CD4-positive, alpha-beta T cell treated with Interleukin-10 for 1 hour (primary cell): ENCODE measurements around the gene TOMM40.
"Not testable (repeated sequence)": the region's sequence is repeated elsewhere in the genome, so short reads cannot be mapped to it uniquely, and the experiment has no call there.

Experiments
- DNase-seq: peaks from one replicate; pipeline ENCODE4 v3.0.0-alpha.2; 2020

TOMM40 gene

DNA sequence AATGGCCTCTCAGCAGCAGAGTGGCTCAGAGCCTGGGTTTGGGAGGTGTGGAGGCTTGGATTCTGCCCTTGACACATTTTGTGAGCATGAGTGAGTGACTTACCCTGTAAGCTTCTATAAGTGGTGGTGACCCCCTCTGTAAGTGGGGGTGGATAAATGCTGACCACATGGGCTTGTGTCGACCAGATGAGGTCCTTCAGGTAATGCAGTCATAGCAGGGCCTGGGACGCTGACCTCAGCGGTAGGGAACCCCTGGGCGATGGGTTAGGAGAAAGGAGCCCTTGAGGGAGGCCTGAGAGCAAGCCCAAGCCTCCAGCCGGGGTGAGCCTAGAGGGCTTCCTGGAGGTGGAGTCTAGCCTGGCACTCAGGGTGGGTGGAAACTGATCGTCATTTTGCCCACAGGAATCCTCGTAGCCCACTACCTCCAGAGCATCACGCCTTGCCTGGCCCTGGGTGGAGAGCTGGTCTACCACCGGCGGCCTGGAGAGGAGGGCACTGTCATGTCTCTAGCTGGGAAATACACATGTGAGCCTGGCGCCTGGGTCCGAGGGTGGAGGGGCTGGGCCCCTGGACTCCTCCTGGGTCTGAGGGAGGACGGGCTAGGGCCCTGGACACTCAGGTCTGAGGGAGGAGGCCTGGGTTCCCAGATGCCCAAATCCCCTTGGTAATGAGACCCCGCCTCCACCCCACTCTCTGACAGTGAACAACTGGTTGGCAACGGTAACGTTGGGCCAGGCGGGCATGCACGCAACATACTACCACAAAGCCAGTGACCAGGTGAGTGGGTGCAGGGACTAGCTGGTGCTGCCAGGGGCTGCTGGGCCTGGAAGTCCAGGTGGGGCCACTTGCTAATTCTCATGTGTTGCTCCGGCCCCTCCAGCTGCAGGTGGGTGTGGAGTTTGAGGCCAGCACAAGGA lies 9.5 kb downstream of the TOMM40 start:
- DNase-seq = no peak

DNA sequence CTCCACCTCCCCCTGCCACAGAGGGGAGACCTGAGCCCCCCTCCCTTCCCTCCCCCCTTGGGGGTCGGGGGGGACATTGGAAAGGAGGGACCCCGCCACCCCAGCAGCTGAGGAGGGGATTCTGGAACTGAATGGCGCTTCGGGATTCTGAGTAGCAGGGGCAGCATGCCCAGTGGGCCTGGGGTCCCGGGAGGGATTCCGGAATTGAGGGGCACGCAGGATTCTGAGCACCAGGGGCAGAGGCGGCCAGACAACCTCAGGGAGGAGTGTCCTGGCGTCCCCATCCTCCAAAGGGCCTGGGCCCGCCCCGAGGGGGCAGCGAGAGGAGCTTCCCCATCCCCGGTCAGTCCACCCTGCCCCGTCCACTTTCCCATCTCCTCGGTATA lies 12.2 kb downstream of the TOMM40 start:
- DNase-seq = no peak

DNA sequence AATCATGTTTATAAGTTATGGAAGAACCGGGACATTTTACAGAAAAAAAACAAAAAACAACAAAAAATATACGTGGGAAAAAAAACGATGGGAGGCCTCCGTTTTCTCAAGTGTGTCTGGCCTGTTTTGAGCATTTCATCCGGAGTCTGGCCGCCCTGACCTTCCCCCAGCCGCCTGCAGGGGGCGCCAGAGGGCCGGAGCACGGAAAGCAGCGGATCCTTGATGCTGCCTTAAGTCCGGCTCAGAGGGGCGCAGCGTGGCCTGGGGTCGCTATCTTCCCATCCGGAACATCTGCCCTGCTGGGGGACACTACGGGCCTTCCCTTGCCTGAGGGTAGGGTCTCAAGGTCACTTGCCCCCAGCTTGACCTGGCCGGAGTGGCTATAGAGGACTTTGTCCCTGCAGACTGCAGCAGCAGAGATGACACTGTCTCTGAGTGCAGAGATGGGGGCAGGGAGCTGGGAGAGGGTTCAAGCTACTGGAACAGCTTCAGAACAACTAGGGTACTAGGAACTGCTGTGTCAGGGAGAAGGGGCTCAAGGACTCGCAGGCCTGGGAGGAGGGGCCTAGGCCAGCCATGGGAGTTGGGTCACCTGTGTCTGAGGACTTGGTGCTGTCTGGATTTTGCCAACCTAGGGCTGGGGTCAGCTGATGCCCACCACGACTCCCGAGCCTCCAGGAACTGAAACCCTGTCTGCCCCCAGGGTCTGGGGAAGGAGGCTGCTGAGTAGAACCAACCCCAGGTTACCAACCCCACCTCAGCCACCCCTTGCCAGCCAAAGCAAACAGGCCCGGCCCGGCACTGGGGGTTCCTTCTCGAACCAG lies 12.8 kb downstream of the TOMM40 start:
- DNase-seq = peak; percentile 74

DNA sequence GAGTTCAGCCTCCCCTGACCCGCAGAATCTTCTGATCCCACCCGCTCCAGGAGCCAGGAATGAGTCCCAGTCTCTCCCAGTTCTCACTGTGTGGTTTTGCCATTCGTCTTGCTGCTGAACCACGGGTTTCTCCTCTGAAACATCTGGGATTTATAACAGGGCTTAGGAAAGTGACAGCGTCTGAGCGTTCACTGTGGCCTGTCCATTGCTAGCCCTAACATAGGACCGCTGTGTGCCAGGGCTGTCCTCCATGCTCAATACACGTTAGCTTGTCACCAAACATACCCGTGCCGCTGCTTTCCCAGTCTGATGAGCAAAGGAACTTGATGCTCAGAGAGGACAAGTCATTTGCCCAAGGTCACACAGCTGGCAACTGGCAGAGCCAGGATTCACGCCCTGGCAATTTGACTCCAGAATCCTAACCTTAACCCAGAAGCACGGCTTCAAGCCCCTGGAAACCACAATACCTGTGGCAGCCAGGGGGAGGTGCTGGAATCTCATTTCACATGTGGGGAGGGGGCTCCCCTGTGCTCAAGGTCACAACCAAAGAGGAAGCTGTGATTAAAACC lies 13.5 kb downstream of the TOMM40 start:
- no peak for DNase-seq

DNA sequence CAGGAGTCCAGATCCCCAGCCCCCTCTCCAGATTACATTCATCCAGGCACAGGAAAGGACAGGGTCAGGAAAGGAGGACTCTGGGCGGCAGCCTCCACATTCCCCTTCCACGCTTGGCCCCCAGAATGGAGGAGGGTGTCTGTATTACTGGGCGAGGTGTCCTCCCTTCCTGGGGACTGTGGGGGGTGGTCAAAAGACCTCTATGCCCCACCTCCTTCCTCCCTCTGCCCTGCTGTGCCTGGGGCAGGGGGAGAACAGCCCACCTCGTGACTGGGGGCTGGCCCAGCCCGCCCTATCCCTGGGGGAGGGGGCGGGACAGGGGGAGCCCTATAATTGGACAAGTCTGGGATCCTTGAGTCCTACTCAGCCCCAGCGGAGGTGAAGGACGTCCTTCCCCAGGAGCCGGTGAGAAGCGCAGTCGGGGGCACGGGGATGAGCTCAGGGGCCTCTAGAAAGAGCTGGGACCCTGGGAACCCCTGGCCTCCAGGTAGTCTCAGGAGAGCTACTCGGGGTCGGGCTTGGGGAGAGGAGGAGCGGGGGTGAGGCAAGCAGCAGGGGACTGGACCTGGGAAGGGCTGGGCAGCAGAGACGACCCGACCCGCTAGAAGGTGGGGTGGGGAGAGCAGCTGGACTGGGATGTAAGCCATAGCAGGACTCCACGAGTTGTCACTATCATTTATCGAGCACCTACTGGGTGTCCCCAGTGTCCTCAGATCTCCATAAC lies 14.5 kb downstream of the TOMM40 start, which contains the start of gene APOE:
APOE (plus strand) TSS at position 360 of the 724 bp plus-strand sequence. CDS start 829 bp downstream, outside the sequence.
- no peak for DNase-seq

DNA sequence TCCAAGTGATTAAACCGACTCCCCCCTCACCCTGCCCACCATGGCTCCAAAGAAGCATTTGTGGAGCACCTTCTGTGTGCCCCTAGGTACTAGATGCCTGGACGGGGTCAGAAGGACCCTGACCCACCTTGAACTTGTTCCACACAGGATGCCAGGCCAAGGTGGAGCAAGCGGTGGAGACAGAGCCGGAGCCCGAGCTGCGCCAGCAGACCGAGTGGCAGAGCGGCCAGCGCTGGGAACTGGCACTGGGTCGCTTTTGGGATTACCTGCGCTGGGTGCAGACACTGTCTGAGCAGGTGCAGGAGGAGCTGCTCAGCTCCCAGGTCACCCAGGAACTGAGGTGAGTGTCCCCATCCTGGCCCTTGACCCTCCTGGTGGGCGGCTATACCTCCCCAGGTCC lies 16.6 kb downstream of the TOMM40 start:
- no peak for DNase-seq

DNA sequence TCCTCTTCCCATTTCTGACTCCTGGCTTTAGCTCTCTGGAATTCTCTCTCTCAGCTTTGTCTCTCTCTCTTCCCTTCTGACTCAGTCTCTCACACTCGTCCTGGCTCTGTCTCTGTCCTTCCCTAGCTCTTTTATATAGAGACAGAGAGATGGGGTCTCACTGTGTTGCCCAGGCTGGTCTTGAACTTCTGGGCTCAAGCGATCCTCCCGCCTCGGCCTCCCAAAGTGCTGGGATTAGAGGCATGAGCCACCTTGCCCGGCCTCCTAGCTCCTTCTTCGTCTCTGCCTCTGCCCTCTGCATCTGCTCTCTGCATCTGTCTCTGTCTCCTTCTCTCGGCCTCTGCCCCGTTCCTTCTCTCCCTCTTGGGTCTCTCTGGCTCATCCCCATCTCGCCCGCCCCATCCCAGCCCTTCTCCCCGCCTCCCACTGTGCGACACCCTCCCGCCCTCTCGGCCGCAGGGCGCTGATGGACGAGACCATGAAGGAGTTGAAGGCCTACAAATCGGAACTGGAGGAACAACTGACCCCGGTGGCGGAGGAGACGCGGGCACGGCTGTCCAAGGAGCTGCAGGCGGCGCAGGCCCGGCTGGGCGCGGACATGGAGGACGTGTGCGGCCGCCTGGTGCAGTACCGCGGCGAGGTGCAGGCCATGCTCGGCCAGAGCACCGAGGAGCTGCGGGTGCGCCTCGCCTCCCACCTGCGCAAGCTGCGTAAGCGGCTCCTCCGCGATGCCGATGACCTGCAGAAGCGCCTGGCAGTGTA lies 17.2 kb downstream of the TOMM40 start:
- no peak for DNase-seq

DNA sequence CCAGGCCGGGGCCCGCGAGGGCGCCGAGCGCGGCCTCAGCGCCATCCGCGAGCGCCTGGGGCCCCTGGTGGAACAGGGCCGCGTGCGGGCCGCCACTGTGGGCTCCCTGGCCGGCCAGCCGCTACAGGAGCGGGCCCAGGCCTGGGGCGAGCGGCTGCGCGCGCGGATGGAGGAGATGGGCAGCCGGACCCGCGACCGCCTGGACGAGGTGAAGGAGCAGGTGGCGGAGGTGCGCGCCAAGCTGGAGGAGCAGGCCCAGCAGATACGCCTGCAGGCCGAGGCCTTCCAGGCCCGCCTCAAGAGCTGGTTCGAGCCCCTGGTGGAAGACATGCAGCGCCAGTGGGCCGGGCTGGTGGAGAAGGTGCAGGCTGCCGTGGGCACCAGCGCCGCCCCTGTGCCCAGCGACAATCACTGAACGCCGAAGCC lies 17.8 kb downstream of the TOMM40 start:
- no peak for DNase-seq

DNA sequence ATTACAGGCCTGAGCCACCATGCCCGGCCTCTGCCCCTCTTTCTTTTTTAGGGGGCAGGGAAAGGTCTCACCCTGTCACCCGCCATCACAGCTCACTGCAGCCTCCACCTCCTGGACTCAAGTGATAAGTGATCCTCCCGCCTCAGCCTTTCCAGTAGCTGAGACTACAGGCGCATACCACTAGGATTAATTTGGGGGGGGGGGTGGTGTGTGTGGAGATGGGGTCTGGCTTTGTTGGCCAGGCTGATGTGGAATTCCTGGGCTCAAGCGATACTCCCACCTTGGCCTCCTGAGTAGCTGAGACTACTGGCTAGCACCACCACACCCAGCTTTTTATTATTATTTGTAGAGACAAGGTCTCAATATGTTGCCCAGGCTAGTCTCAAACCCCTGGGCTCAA lies 18.7 kb downstream of the TOMM40 start:
- no peak for DNase-seq

DNA sequence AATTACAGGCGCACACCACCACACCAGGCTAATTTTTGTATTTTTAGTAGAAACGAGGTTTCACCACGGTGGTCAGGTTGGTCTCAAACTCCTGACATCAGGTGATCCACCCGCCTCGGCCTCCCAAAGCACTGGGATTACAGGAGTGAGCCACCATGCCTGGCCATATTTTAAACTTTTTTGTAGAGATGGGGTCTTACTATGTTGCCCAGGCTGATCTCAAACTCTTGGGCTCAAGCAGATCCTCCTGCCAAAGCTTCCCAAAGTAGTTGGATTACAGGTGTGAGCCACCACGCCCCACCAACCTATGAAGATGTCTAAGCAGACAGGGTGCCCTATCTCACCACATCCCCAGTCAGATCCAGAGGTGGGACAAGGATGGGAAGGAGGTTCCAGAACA lies 20.8 kb downstream of the TOMM40 start:
- not testable (repeated sequence) for DNase-seq

DNA sequence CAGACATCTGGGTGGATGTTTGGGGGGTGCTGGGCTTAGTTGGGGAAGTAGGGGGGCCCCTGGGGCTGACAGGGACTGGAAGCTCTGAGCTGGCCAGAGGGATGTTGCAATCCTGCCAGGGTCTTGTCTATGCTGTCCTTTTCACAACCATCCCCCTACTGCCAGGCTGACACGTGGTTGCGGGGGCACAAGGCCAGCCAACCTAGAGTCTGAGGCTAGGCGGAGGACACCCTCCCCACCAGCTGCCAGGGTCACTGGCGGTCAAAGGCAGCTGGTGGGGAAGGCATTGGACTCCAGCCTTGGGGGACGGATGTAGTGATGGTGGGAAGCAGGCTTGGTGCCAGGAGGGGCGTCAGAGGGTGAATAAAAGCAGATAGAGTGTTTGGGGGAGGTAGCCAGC lies 21.8 kb downstream of the TOMM40 start:
- no peak for DNase-seq

DNA sequence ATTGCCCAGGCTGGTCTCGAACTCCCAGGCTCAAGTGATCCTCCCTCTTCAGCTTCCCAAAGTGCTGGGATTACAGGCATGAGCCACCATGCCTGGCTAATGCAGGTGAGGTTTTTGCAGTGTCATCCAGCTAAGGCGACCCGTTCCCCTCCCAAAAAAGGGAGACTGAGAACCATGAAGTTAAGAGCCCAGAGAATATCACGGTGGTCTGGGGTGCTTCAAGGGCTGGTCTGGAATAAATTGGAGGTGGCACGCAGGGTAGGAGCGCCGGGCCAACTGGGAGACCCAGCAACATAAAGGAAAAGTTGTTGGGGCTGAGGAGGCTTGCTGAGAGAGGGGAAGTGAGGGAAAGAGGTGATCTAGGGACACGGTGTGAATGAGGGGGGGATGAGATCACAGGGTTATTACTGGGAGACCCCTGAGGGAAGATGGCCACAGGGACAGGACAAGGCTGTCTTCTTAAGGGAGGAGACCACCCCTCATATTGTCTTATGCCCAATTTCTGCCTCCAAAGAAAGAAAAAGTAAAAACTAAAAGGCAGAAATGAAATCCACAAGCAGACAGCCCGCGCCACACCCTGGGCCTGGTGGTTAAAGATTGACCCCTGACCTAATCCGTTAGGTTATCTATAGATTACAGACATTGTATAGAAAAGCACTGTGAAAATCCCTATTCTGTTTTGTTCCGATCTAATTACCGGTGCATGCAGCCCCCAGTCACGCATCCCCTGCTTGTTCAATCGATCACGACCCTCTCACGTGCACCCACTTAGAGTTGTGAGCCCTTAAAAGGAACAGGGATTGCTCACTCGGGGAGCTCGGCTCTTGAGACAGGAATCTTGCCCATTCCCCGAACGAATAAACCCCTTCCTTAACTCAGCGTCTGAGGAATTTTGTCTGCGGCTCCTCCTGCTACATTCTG lies 22.7 kb downstream of the TOMM40 start:
- not testable (repeated sequence) for DNase-seq

DNA sequence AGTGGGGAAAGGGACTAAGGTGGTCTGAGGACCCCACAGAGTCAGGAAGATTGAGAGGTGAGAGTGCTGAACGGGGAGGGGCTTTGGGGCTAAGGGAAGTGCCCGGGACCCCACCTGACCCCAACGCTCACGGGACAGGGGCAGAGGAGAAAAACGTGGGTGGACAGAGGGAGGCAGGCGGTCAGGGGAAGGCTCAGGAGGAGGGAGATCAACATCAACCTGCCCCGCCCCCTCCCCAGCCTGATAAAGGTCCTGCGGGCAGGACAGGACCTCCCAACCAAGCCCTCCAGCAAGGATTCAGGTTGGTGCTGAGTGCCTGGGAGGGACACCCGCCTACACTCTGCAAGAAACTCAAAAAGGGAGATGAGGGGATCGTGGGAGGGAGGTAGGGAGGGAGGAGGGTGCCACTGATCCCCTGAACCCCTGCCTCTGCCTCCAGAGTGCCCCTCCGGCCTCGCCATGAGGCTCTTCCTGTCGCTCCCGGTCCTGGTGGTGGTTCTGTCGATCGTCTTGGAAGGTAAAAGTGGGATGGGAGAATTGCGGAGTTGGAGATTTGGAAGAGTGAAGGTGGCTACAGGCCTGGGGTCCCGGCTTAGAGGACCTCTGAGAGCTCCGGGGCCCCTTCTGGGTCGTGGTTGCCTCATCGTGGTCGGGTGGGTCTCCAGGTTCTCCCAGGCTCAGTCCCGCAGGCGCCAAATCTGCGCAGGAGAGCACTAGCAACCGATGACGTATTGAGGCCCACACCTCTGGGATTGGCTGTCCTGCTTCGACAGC lies 23.6 kb downstream of the TOMM40 start, which contains the start of gene APOC1:
APOC1 (plus strand) TSS at position 176 of the 774 bp plus-strand sequence; CDS start at position 460, 284 bp downstream.
- DNase-seq = peak; percentile 82

DNA sequence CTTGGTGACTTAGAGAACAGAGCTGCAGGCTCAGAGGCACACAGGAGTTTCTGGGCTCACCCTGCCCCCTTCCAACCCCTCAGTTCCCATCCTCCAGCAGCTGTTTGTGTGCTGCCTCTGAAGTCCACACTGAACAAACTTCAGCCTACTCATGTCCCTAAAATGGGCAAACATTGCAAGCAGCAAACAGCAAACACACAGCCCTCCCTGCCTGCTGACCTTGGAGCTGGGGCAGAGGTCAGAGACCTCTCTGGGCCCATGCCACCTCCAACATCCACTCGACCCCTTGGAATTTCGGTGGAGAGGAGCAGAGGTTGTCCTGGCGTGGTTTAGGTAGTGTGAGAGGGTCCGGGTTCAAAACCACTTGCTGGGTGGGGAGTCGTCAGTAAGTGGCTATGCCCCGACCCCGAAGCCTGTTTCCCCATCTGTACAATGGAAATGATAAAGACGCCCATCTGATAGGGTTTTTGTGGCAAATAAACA lies 33.2 kb downstream of the TOMM40 start:
- DNase-seq = no peak

DNA sequence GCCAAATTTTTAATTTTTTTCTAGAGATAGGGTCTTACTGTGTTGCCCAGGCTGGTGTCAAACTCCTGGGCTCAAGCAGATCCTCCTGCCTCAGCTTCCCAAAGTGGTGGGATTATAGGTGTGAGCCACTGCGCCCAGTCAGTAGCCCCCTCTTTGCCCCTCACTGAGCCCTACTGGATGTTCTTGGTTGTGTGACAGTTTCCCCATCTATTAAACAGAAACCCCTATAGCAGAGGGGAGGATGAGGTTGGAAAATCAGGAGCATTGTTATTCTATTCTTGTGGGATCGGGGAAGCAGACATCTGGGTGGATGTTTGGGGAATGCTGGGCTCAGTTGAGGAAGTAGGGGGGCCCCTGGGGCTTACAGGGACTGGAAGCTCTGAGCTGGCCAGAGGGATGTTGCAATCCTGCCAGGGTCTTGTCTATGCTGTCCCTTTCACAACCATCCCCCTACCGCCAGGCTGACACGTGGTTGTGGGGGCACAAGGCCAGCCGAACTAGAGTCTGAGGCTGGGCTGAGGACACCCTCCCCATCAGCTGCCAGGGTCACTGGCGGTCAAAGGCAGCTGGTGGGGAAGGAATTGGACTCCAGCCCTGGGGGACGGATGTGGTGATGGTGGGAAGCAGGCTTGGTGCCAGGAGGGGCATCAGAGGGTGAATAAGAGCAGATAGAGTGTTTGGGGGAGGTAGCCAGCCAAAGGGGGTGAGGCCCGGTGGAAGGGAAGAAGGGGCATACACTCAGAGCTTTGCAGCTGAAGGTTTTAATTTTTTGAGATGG lies 34.2 kb downstream of the TOMM40 start:
- no peak for DNase-seq

DNA sequence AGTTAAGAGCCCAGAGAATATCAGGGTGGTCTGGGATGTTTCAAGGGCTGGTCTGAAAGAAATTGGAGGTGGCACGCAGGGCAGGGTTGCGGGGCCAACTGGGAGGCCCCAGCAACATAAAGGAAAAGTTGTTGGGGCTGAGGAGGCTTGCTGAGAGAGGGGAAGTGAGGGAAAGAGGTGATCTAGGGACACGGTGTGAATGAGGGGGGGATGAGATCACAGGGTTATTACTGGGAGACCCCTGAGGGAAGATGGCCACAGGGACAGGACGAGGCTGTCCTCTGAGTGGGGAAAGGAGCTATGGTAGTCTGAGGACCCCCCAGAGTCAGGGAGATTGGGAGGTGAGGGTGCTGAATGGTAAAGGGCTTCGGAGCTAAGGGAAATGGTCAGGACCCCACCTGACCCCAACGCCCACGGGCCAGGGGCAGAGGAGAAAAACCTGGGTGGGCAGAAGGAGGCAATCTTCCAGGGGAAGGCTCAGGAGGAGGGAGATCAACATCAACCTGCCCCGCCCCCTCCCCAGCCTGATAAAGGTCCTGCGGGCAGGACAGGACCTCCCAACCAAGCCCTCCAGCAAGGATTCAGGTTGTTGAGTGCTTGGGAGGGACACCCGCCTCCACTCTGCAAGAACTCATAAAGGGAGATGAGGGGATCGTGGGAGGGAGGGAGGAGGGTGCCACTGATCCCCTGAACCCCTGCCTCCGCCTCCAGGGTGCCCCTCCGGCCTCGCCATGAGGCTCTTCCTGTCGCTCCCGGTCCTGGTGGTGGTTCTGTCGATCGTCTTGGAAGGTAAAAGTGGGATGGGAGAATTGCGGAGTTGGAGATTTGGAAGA lies 35.4 kb downstream of the TOMM40 start:
- not testable (repeated sequence) for DNase-seq

DNA sequence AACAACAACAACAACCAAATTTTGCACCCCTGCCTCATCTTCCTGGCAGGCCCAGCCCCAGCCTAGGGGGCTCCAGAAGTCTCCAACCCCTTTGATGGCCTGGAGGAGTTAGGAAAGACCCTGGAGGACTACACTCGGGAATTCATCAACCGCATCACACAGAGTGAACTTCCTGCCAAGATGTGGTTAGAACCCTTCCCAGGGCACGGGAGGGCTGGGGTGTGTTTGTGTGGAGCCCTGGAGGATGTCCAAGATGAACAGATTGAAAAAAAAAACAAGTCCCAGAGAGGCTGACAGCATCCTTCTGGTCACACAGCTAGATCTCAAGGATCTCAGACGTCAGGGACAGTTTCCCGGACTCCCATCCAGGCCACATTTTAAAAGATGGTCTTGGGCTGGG lies 36.7 kb downstream of the TOMM40 start:
- DNase-seq = no peak

DNA sequence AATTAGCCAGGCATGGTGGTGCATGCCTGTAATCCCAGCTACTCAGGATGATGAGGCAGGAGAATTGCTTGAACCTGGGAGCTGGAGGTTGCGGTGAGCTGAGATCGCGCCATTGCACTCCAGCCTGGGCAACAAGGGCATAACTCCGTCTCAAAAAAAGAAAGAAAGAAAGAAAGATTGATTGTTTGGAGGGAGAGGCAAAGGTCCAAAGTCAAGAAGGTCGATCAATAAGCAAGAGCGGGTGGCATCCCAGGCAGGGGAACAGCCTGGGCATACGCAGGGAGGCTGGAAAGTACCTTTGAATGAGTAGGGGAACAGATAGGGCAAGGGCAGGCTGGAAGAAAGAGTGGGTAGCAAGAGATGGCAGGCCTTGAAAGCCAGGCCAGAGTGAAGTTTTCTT lies 39.0 kb downstream of the TOMM40 start:
- no peak for DNase-seq
